SK-N-SH (cell line): ENCODE results near the gene FAM72D.
"Not testable (repeated sequence)": the region's sequence is repeated elsewhere in the genome, so short reads cannot be mapped to it uniquely, and the experiment has no call there.

Experiments
- CHD2 ChIP-seq: fragments of 150-350 bp; IDR thresholded peaks from 2 replicates; pipeline ENCODE4 v1.6.1; 2018; ENCODE audit warnings: low read length; ENCODE audit not compliant: partially characterized antibody
- CTCF ChIP-seq: fragments of 200-600 bp; sonication (generic); IDR thresholded peaks from 2 replicates; pipeline ENCODE4 v1.6.1; 2017; ENCODE audit warnings: antibody characterized with exemption, mild to moderate bottlenecking, moderate library complexity
- TAF1 ChIP-seq: IDR thresholded peaks from 2 replicates; pipeline ENCODE4 v1.6.1; 2012; ENCODE audit warnings: low read depth, mild to moderate bottlenecking, low read length, moderate library complexity, borderline replicate concordance
- TEAD4 ChIP-seq: IDR thresholded peaks from 2 replicates; pipeline ENCODE4 v1.4.0; 2012; ENCODE audit warnings: mild to moderate bottlenecking, borderline replicate concordance; ENCODE audit not compliant: insufficient read depth

DNA sequence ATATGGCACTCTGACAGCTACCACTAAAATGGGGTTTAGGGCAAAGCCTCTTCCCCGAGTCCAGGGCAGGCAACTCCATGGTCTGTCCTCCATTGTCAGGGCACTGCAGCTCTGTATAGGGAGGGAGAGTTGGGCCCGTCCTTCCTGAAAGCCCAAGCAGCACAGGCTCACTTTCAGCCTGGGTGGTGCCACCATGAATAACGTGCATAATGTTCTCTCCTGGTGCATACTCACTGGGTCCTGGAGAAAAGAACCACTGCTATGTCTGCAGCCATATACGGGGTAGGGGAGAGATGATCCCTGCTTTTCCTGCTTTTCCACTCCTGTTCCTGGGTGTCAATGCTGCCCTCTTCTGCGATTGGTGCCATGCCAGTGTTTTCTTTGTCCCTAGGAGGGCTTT lies 60.1 kb downstream of the FAM72D start:
- TF ChIP-seq CTCF, TAF1, TEAD4, CHD2: not testable (repeated sequence)
